Measurements from ENCODE around the gene EEIG1.
A peak's percentile ranks its signal among the peaks of the same experiment; 100 is the strongest.

EEIG1 gene

GRCh38 chr9:127959841-127960409 is 20.9 kb downstream of the EEIG1 start:
- no peak for DNase-seq (ENCODE audit: low read depth)

- DNase-seq (ENCODE audit: low read depth): no peak
Observed at GRCh38 chr9:127959398-127959797, 21.4 kb downstream of the EEIG1 start.

DNA sequence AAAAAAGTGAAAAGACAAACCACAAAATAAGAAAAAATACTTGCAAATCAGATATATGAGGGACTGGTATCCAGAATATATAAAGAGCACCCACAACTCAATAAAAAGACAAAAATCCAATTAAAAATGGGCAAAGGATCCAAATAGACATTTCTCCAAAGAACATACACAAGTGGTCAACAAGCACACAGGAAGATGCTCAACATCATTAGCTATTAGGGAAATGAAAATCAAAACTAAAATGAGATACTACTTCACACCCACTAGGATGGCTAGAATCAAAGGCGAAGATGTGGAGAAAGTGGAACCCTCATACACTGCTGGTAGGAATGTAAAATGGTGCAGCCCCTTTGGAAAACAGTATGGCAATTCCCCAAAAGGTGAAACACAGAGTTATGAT is 22.1 kb downstream of the EEIG1 start:
- DNase-seq (ENCODE audit: low read depth): no peak

DNA sequence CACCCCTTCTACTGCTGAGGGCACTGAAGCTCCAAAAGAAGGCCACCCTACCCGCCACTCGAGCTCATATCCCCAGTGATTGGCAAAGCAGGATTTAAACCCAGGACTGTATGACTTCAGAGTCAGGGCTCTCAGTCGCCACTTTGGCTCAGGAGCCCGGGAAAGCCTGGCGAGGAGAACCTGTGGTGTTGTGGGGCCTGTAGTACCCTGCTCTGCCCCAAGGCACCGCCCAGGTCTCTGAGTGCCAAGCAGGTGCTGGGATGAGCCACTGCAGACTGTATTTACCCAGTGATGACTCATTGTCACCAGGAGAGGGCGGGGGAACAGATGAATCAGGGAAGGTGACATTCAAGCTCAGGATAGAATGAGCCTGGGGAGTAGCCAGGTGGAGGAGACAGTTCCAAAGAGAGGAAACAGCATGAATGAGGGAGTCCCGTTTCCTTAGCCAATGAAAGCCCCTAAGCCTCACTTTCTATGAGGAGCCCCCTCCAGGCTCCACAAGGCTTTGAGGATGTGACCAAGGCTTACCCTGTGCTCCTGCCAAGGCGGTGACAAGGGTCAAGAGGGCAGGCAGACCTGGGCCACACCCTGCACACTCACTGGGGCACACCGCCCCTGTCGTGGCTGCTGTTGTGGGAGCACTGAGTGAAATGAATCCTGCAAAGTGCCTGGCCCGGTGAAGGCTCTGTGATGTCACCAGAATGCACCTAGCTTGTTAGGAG is 25.3 kb downstream of the EEIG1 start:
- DNase-seq (ENCODE audit: low read depth): peak; percentile 58

- DNase-seq (ENCODE audit: low read depth): no peak
Observed at GRCh38 chr9:127954831-127955293, 25.9 kb downstream of the EEIG1 start.

- DNase-seq (ENCODE audit: low read depth): no peak
Observed at GRCh38 chr9:127953768-127954505, 26.9 kb downstream of the EEIG1 start.

GRCh38 chr9:127953154-127953553 is 27.6 kb downstream of the EEIG1 start:
- no peak for DNase-seq (ENCODE audit: low read depth)

DNA sequence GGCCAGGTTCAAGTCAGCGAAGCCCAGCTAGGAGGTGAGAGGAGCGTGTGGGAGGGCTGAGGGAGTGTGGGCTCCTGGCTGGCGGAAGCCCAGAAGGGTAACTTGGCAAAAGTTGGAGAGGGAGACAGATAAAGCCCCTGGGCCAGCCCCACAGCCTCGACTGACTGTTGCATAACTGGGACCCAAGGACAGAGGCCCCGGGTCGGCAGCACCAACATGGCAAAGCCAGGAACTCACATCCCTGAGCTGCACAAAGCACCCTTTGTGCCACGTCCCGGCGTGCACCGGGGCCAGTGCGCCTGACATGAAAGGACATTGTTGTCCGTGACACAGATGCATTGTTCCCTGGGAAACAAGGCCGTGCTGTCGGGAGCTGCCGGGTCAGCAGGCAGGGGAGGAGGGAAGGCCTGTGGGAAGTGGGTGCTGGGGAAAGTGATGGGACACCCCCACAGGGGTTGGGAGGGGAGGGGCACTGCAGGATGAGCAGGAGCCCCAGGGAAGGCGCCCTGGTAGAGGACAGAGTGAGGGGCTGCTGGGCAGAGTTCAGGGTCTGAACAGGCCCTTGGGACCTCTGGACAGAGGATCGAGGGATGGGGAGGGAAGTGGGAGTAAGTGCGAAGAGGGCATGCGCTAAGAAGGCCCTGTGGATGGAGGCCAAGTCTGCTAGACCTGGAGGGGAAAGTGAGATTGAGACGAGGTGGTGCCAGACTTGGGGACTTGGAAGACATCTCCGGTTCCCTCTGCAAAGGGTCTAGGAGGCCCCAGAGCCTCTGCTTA is 30.1 kb downstream of the EEIG1 start:
- no peak for DNase-seq (ENCODE audit: low read depth)

DNA sequence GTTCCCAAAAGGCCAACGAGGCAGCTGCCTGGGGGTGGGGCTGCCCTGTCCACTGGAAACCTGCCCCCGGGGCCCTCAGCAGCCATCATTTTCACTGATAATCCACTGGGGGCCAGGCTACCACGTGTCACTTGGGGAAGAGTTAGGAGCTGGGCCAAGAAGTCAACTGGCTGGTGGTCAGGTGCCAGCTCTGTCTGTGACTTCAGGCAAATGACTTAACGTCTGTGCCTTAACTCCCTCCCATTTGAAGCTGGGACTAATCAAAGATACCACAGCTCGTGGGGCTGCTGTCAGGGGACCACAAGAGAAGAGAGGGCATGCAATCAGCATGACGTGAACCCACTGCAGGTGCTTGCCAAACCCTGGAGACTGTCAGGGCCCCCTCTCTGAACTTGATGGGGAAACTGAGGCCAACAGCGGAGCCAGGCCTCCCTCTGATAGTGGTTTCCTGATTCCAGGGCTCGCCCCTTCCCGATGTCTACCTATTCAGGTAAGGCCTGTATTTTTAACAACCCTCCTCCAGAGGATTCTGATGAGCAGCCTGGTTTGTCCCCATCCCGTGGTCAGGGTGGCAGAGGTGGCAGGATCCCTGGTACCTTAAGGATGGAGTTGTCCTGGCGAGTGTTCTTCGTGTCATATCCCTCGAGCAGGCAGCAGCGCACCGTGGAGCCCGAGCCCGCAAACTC is 30.8 kb downstream of the EEIG1 start:
- no peak for DNase-seq (ENCODE audit: low read depth)

DNA sequence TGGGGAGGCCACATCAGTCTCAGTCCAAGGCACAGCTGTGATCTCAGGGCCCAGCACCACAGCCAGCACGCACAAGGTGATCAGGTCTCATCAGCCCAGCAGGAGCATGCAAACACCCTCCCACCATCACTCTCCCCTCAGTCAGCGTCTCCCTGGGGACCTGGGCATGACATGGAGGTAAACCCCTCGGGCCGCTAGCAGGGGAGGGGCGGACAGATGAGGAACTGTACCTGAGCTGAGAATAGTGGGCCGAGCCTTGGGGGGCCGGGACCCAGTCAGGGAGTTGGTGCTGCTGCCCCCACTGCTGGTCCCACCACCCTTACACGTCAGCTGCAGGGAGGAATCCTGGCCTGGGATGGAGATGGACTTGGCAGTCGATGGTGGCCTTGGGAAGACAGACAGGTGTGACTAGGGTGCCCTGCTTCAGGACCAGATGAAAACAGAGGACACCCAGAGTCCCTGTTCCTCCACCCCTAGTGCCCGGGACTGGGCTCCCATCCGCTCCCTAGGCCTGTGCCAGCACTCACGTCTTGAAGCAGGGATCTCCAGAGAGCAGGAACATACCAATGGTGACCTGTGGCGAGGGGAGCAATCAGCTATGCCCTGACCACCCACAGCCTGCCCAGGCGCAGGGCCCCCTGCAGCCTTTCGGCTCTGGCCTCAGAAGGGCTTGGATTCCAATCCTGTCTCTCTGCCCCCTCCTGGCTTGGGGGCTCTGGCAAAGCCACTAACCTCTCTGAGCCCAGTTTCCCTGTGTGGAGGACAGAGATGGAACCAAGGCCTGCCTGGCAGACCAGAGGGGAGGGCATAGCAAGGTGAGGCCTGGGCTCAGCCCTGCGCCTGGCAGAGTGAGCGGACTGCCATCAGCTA is 32.7 kb downstream of the EEIG1 start:
- DNase-seq (ENCODE audit: low read depth): no peak

- no peak for DNase-seq (ENCODE audit: low read depth)
Observed at GRCh38 chr9:127946728-127947127, 34.1 kb downstream of the EEIG1 start.

GRCh38 chr9:127945942-127946341 is 34.8 kb downstream of the EEIG1 start:
- no peak for DNase-seq (ENCODE audit: low read depth)

- DNase-seq (ENCODE audit: low read depth): no peak
Observed at GRCh38 chr9:127945338-127945737, 35.5 kb downstream of the EEIG1 start.

DNA sequence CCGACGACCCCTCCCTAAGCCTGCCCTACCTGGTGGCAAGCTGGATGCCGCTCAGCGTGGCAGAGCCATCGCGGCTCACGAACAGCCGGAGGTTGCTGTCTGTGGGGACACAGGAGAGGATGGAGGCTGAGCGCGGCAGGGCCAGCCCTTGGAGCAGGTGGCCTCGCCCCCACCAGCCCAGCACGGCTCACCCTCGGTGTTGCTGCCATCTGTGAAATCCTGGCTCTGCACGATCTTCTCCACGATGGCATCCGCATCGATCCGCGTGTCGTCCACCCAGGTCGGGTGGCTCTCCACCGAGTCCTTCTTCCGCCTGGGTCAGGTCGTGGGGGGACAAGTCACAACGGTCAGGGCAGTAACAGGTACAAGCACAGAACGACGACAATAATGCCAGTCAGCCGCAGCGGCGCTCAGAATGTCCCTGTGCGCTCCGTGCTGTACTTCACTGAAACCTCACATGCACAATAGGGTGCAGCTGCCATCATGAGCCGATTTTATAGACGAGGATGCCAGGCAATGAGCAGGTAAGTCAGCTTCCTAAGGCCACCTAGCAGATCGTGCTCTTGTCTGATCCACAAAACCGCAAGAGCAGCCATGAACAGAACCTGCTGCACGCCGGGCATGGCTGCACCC is 36.1 kb downstream of the EEIG1 start:
- DNase-seq (ENCODE audit: low read depth): no peak

GRCh38 chr9:127943731-127944144 is 37.1 kb downstream of the EEIG1 start:
- peak; percentile 58 for DNase-seq (ENCODE audit: low read depth)

DNA sequence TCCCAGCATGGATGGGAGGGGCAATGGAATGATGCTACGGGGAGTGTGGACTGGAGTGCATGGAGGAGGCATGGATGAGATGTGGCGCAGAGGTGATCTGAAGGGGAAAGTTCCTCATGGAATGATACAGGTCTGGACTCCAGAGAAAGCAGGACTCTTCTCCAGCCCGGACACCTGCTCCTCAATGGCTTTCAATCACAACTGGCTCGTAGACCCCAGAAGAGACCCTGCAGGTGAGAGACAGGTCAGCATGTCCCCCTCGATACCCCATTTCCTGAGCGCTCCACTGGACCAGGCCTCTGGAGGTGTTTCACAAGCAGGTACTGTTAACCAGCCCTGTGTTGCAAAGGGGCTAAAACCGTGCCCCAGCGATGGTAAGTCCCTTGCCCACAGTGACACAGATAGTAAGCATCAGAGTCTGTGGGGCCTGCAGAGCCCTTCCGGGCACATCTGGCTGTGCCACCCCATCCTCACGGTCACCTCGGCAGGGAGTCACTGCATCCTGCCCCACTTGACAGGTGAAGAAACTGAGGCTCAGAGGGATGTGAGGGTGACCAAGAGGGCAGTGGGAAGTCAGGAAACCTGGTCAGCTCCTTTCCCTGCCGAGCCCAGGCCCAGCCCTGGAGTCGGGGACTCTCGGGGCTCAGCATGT is 37.7 kb downstream of the EEIG1 start:
- DNase-seq (ENCODE audit: low read depth): no peak

GRCh38 chr9:127942216-127943010 is 38.4 kb downstream of the EEIG1 start:
- DNase-seq (ENCODE audit: low read depth): no peak

DNA sequence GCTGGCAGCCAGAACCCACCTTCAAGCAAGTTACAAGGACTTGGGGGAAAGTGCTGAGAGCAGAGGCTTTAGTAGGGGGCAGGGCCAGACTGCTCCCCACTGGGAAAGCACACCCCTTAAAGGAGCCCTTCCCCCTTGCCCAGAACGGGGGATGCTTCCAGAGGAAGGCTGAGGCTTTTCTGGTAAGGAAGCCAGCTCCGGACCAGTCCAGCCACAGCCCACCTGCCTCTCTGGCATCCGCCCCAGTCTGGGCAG is 38.9 kb downstream of the EEIG1 start:
- DNase-seq (ENCODE audit: low read depth): no peak

Data from stimulated activated CD8-positive, alpha-beta memory T cell treated with anti-CD3 and anti-CD28 coated beads, Interleukin-15, amount 100 ng/mL, for 1 hour (primary cell).